Measurements from ENCODE around the gene FRMD8. TPM values are rescaled to one million over a fixed set of nuclear protein-coding genes. Genes with fewer than 3 reads are reported as not detected.

FRMD8 gene
- total and polyA plus RNA-seq, 2 experiments from 2014 or later, result 25.7 to 31.0 TPM

GRCh38 chr11:65403607-65404121 is 17.2 kb downstream of the FRMD8 start:
- Histone ChIP-seq H3K9me3 (ENCODE audit: low read depth) (no peaks in the 10 kb centered on the region), H3K4me3 (no peak overlapping the region), H3K36me3 (replicated peaks; ENCODE audit: insufficient read depth, low read depth) (no peaks in the 10 kb centered on the region), H3K4me2 (no peak overlapping the region), H2AFZ (no peak overlapping the region), H3K27ac (no peak overlapping the region), H3K27me3 (no peaks in the 10 kb centered on the region), H3K4me1 (ENCODE audit: insufficient read depth) (peaks cover 6% of the 10 kb centered on the region), H3K79me2 (no peaks in the 10 kb centered on the region), H3K9me2 (replicated peaks; ENCODE audit: insufficient read depth) (no peaks in the 10 kb centered on the region), H4K20me1 (ENCODE audit: insufficient read depth, poor library complexity, severe bottlenecking) (no peaks in the 10 kb centered on the region)
- DNase-seq (ENCODE audit: low spot score), result no peak
- 92% methylated on average over 12 of the region's 12 CpGs for WGBS (ENCODE audit: low lambda C conversion rate, missing lambda C conversion rate)
- no peak for TF ChIP-seq EZH2phosphoT487 (IDR thresholded peaks at IDR 0.05; ENCODE audit: low read depth, severe bottlenecking, unreplicated experiment)
- no peak for TF ChIP-seq CTCF (IDR thresholded peaks at IDR 0.05; ENCODE audit: poor library complexity)
- no peak for TF ChIP-seq EZH2 (IDR thresholded peaks at IDR 0.05; ENCODE audit: borderline replicate concordance)

DNA sequence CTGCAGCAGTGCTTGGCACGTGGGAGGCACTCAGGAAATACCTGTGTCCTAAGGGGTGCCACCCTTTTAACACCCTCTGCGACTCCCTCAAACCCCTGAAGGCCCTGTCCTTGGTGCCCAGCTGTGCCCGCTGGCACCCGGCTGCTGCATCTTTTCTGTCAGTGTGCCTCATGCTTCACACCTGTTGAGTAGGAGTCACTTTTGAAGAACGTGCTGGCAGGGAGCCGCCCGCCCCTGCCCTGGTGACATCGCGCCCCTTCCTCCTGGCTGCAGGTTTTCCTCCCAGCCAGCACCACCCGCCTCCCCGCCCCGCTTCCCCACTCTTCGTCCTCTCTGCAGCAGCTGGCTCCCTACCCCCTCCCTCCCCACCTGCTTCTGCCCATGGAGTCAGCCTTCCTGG is 17.8 kb downstream of the FRMD8 start:
- no peak for DNase-seq (ENCODE audit: low spot score)
- Histone ChIP-seq H3K27me3 (no peaks in the 10 kb centered on the region), H3K27ac (no peak overlapping the region), H3K9me3 (ENCODE audit: low read depth) (no peaks in the 10 kb centered on the region), H3K36me3 (replicated peaks; ENCODE audit: insufficient read depth, low read depth) (no peaks in the 10 kb centered on the region), H3K79me2 (no peaks in the 10 kb centered on the region), H3K4me1 (ENCODE audit: insufficient read depth) (peaks cover 6% of the 10 kb centered on the region), H3K9me2 (replicated peaks; ENCODE audit: insufficient read depth) (no peaks in the 10 kb centered on the region), H3K4me2 (no peak overlapping the region), H2AFZ (no peak overlapping the region), H3K4me3 (no peak overlapping the region), H4K20me1 (ENCODE audit: insufficient read depth, poor library complexity, severe bottlenecking) (no peaks in the 10 kb centered on the region)
- WGBS (ENCODE audit: low lambda C conversion rate, missing lambda C conversion rate), result 96% methylated on average over 9 of the region's 13 CpGs
- TF ChIP-seq CTCF (IDR thresholded peaks at IDR 0.05; ENCODE audit: poor library complexity), result no peak
- TF ChIP-seq EZH2phosphoT487 (IDR thresholded peaks at IDR 0.05; ENCODE audit: low read depth, severe bottlenecking, unreplicated experiment), result no peak
- no peak for TF ChIP-seq EZH2 (IDR thresholded peaks at IDR 0.05; ENCODE audit: borderline replicate concordance)

DNA sequence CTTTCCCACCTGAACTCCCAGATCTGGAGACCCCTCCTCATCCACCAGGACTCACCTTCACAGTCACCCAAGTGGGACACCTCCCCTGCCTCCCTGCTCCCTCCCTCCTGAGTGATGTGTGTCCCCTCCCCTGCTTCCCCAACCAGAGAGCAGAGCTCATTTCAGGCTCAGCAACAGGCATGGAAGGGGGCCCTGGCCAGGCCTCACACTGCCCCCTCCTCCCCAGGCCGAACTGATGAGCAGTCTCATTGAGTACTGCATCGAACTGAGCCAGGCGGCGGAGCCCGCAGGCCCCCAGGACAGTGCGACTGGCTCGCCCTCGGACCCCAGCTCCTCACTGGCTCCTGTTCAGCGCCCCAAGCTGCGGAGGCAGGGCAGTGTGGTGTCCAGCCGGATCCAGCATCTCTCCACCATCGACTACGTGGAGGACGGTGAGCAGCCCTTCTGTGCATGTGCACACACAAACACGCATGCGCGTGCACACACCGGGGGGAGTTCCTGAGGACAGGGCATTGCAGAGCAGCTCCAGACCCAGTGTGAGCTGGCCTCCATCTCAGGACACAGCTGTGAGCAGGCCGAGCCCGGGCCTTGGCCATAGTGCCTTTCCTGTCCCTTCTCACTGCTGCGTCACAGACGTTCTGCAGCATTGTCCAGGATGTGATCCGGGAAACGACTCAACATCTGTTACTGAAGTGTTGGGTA is 18.4 kb downstream of the FRMD8 start:
- no peak overlapping the region for H3K27ac ChIP-seq

More for the DNA sequence above, 18.4 kb downstream of the FRMD8 start:
- Histone ChIP-seq H3K36me3 (replicated peaks; ENCODE audit: insufficient read depth, low read depth) (no peaks in the 10 kb centered on the region), H3K27me3 (no peaks in the 10 kb centered on the region), H3K9me3 (ENCODE audit: low read depth) (no peaks in the 10 kb centered on the region), H3K79me2 (no peaks in the 10 kb centered on the region), H3K9me2 (replicated peaks; ENCODE audit: insufficient read depth) (no peaks in the 10 kb centered on the region), H3K4me1 (ENCODE audit: insufficient read depth) (peaks cover 6% of the 10 kb centered on the region), H2AFZ (no peak overlapping the region), H4K20me1 (ENCODE audit: insufficient read depth, poor library complexity, severe bottlenecking) (no peaks in the 10 kb centered on the region), H3K4me3 (no peak overlapping the region), H3K4me2 (no peak overlapping the region)
- WGBS (ENCODE audit: low lambda C conversion rate, missing lambda C conversion rate), result 95% methylated on average over 24 of the region's 24 CpGs
- TF ChIP-seq EZH2 (IDR thresholded peaks at IDR 0.05; ENCODE audit: borderline replicate concordance), result no peak
- no peak for TF ChIP-seq EZH2phosphoT487 (IDR thresholded peaks at IDR 0.05; ENCODE audit: low read depth, severe bottlenecking, unreplicated experiment)
- TF ChIP-seq CTCF (IDR thresholded peaks at IDR 0.05; ENCODE audit: poor library complexity), result no peak
- no peak for DNase-seq (ENCODE audit: low spot score)
